ENCODE data around the gene FBXO44.

The FBXO44 gene

DNA sequence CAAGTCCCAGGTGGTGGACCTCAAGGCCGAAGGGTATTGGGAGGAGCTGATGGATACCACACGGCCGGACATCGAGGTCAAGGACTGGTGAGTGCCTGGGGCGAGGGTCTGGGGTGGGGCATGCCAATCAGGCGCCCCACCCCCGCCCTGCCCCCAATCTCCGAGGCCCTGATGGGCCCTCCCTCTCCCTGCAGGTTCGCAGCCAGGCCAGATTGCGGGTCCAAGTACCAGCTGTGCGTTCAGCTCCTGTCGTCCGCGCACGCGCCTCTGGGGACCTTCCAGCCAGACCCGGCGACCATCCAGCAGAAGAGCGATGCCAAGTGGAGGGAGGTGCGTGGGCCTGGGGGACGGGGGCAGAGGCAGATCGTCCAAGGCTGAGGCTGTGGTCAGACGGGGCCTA is 3.9 kb downstream of the FBXO44 start:
- Mint-ChIP-seq H3K27ac (no peak overlapping the region), H3K9me3 (no peaks in the 10 kb centered on the region), H3K4me1 (peaks cover 4 to 19% of the 10 kb centered on the region in 2 donors), H3K36me3 (peaks cover 18 to 21% of the 10 kb centered on the region in 2 donors), H3K4me3 (no peak overlapping the region), H3K27me3 (no peaks in the 10 kb centered on the region)
- DNase-seq (no peak), ATAC-seq (replicated peaks) (no peak)

DNA sequence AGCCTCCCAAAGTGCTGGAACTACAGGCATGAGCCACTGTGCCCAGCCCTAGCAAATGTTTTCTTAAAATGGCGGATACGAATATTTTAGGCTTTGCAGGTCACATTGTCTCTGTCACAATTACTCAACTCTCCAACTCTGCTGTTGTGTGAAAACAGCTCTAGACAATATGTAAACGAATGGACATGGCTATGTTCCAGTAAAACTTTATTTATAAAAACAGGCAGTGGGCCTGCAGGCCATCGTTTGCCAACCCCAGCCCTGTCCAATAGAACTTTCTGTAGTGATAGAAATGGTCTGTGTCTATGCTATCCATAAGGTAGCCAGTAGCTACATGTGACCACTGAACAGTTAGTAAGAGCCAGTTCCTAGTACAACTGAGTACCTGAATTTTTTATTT is 5.1 kb downstream of the FBXO44 start:
- ATAC-seq (replicated peaks): no peak
- Mint-ChIP-seq H3K4me3 (no peak overlapping the region), H3K27ac (no peak overlapping the region), H3K27me3 (no peaks in the 10 kb centered on the region), H3K4me1 (peaks cover 4 to 23% of the 10 kb centered on the region in 2 donors), H3K9me3 (no peaks in the 10 kb centered on the region), H3K36me3 (peaks cover 18 to 21% of the 10 kb centered on the region in 2 donors)
- no peak for DNase-seq

DNA sequence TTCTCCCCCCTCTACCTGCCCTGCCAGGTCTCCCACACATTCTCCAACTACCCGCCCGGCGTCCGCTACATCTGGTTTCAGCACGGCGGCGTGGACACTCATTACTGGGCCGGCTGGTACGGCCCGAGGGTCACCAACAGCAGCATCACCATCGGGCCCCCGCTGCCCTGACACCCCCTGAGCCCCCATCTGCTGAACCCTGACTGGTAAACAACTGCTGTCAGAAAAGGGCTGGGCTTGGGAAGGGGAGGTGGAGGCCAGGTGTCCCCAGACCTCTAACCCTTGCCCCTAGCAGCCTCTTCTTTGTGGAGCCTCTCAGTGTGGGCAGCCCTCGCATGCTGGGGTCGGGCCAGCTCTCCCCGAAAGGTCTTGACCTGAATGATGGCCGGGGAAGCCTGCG is 6.4 kb downstream of the FBXO44 start:
- ATAC-seq (replicated peaks) (no peak), DNase-seq (no peak)
- Mint-ChIP-seq H3K27ac (no peak overlapping the region), H3K36me3 (peaks cover 18 to 21% of the 10 kb centered on the region in 2 donors), H3K27me3 (no peaks in the 10 kb centered on the region), H3K9me3 (no peaks in the 10 kb centered on the region), H3K4me3 (no peak overlapping the region), H3K4me1 (peaks cover 1 to 18% of the 10 kb centered on the region in 2 donors)

DNA sequence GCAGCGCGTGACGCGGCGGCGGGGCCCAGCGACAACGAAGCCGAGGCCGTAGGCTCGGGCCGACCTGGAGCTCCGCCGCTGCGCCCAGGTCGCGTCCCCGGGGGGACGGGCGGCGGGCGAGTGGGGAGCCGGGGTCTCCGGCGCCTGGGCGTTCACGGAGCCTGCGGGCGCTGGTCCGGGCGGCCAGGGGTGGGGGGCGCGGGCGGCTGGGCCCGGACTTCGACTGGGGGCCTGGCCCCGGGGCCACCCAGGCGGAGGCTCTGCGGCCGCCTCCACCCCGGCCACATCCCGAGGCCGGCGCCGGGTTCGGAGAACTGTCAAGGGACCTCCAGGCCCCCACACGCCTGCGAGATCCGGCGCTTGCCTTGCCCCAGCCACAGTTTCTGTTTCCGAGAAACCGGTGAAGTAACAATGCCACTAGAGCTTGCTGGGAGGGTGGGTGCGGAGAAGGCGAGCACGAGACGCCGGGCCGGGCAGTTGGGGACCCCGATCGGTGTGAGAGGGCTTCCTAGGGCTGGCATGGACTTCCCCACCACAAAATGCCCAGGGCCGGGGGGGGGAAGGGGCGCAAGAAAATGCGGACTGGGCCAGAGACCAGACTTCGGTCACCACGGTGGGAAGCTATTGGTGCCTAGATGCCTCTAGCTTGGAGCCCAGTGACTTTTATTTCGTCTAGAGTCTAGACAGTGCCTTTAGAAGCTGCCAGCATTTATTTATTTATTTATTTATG is 9.8 kb downstream of the FBXO44 start:
- H3K27ac Mint-ChIP-seq: peak overlapping the region; percentile 37
- H3K9me3 Mint-ChIP-seq: no peaks in the 10 kb centered on the region
- peak; percentile 50 for DNase-seq
- peaks cover 16 to 25% of the 10 kb centered on the region in 2 donors for H3K36me3 Mint-ChIP-seq
- H3K4me1 Mint-ChIP-seq: peaks cover 1 to 23% of the 10 kb centered on the region in 2 donors
- peak; percentile 73 to 75 for ATAC-seq (replicated peaks)
- H3K4me3 Mint-ChIP-seq: peak overlapping the region; percentile 78 to 84
- no peaks in the 10 kb centered on the region for H3K27me3 Mint-ChIP-seq

DNA sequence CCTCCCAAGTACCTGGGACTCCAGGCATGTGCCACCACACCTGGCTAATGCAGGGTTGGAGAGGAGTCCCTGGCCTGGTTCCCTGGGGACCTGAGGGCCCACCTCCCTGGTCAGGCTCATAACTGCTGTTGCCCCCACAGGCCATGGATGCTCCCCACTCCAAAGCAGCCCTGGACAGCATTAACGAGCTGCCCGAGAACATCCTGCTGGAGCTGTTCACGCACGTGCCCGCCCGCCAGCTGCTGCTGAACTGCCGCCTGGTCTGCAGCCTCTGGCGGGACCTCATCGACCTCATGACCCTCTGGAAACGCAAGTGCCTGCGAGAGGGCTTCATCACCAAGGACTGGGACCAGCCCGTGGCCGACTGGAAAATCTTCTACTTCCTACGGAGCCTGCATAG is 13.8 kb downstream of the FBXO44 start:
- Mint-ChIP-seq H3K27me3 (no peaks in the 10 kb centered on the region), H3K27ac (no peak overlapping the region), H3K36me3 (peaks cover 16 to 20% of the 10 kb centered on the region in 2 donors), H3K4me1 (peaks cover 9 to 30% of the 10 kb centered on the region in 2 donors), H3K9me3 (no peaks in the 10 kb centered on the region), H3K4me3 (no peak overlapping the region)
- ATAC-seq (replicated peaks): no peak
- no peak for DNase-seq

DNA sequence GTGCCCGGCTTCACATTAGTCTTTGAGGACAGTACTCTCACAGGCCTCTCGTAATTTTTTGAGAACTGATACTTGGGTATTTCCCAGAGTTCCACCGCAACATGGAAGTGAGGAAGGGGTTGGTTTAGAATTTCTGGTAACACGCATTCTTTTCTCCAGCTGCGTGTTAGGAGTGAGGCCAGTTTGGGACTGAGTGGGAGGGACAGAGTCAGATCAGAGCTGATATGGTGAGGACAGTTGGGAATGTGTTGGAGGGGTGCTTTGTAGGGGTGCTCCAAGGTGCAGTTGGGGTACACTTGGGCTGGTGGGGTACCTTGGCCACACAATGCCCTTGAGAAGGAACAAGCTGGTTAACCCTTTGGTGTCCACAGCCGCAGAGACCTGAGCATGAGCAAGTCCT is 16.1 kb downstream of the FBXO44 start:
- no peak overlapping the region for H3K4me3 Mint-ChIP-seq
- DNase-seq: peak; percentile 47
- ATAC-seq (replicated peaks): peak; percentile 81 to 86
- H3K9me3 Mint-ChIP-seq: no peaks in the 10 kb centered on the region
- H3K27me3 Mint-ChIP-seq: no peaks in the 10 kb centered on the region
- H3K36me3 Mint-ChIP-seq: peaks cover 30 to 34% of the 10 kb centered on the region in 2 donors
- H3K27ac Mint-ChIP-seq: no peak overlapping the region
- peaks cover 9 to 23% of the 10 kb centered on the region in 2 donors for H3K4me1 Mint-ChIP-seq

DNA sequence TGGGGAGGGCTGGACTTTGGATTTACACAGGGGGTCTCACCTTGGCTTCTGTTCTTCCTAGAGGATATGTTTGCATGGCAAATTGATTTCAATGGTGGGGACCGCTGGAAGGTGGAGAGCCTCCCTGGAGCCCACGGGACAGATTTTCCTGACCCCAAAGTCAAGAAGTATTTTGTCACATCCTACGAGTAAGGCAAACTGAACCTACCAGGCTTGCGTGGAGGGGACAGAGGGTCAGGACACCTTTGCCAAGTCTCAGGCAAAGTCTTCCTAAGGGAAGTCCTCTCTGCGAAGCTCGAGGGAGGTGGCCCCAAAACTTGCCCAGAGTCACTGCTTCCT is 16.5 kb downstream of the FBXO44 start:
- Mint-ChIP-seq H3K4me3 (no peak overlapping the region), H3K27me3 (no peaks in the 10 kb centered on the region), H3K4me1 (peaks cover 9 to 19% of the 10 kb centered on the region in 2 donors), H3K9me3 (no peaks in the 10 kb centered on the region), H3K27ac (no peak overlapping the region), H3K36me3 (peaks cover 34 to 38% of the 10 kb centered on the region in 2 donors)
- DNase-seq: no peak
- ATAC-seq (replicated peaks): no peak

DNA sequence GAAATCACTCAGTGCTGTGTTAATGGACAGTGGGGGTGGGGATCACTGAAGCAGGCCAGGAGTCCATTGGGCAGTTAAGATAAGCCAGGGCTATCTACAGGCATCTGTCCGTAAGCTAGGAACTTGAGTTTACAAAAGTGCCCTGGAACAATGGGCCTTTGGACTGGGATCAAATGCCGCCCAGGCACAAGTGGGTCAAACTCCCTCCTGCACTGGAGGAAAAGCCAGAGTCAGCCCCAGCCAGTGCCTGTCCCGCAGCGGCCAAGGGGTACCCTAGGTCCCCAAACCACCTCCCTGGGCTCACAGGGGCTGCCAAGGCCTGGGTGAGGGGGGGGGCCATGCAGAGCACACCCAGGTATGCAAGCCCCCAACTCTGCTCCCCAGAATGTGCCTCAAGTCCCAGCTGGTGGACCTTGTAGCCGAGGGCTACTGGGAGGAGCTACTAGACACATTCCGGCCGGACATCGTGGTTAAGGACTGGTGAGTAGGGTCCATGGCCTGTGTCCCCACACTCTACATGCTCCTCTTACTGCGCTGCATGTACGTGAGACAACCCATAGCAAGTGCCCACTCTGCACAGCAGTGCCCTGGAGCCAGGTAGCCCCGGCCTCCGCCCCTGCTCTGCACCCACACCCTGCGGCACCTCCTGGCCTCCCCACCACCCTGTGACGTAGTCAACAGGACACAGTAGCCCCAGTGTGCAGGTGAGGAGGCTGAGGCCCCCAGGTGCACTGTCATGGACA is 17.0 kb downstream of the FBXO44 start:
- ATAC-seq (replicated peaks): no peak
- H3K4me3 Mint-ChIP-seq: no peak overlapping the region
- H3K36me3 Mint-ChIP-seq: peaks cover 34 to 38% of the 10 kb centered on the region in 2 donors

DNA sequence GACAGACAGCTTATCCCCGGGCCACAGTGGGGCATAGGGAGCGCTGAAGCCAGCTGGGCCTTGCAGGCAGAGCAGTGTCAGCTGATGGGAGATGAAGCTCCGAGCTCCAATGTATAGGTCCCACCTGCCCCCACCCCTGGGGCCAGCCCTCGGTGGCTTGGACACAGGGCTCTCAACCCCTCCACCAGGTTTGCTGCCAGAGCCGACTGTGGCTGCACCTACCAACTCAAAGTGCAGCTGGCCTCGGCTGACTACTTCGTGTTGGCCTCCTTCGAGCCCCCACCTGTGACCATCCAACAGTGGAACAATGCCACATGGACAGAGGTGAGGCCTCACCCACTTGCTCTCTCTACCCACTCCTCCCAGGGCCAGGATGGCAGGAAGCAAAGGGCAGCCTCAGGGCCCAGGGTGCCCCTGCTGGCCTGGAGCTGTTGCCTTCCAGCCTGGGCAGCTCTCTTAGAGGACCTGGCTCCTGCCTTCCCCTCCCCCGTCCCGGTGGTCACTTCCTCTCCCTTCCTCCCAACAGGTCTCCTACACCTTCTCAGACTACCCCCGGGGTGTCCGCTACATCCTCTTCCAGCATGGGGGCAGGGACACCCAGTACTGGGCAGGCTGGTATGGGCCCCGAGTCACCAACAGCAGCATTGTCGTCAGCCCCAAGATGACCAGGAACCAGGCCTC is 18.6 kb downstream of the FBXO44 start:
- Mint-ChIP-seq H3K27me3 (no peaks in the 10 kb centered on the region), H3K4me3 (no peak overlapping the region), H3K27ac (no peak overlapping the region), H3K4me1 (peaks cover 9 to 19% of the 10 kb centered on the region in 2 donors), H3K36me3 (peaks cover 34 to 35% of the 10 kb centered on the region in 2 donors), H3K9me3 (no peaks in the 10 kb centered on the region)
- DNase-seq (no peak), ATAC-seq (replicated peaks) (no peak)

More for the DNA sequence above, 17.0 kb downstream of the FBXO44 start:
- H3K4me1 Mint-ChIP-seq: peaks cover 9 to 19% of the 10 kb centered on the region in 2 donors
- H3K27me3 Mint-ChIP-seq: no peaks in the 10 kb centered on the region
- DNase-seq: no peak
- no peak overlapping the region for H3K27ac Mint-ChIP-seq
- no peaks in the 10 kb centered on the region for H3K9me3 Mint-ChIP-seq

DNA sequence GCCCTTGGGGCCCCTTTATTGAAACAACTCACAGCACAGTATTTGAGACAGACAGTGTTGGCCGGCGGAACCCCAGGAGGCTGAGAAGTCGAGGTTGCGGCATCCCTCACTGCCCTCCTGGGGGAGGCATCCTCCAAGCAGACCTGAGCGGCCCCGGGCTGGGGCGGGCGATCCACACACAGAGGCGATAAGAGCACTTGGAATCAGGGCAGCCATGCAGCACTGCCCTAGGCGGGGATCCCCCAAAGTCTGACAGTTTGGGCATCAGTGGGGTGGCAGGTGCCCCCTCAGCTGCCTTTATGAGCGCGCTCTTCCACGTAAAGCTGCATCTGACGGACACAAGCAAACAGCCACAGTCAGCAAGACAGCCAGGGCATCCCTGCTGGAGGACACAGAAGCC is 19.8 kb downstream of the FBXO44 start:
- peaks cover 12 to 16% of the 10 kb centered on the region in 2 donors for H3K4me1 Mint-ChIP-seq
- DNase-seq (no peak), ATAC-seq (replicated peaks) (no peak)
- H3K27me3 Mint-ChIP-seq: no peaks in the 10 kb centered on the region
- H3K36me3 Mint-ChIP-seq: peaks cover 29 to 30% of the 10 kb centered on the region in 2 donors
- H3K9me3 Mint-ChIP-seq: no peaks in the 10 kb centered on the region
- no peak overlapping the region for H3K4me3 Mint-ChIP-seq
- no peak overlapping the region for H3K27ac Mint-ChIP-seq

DNA sequence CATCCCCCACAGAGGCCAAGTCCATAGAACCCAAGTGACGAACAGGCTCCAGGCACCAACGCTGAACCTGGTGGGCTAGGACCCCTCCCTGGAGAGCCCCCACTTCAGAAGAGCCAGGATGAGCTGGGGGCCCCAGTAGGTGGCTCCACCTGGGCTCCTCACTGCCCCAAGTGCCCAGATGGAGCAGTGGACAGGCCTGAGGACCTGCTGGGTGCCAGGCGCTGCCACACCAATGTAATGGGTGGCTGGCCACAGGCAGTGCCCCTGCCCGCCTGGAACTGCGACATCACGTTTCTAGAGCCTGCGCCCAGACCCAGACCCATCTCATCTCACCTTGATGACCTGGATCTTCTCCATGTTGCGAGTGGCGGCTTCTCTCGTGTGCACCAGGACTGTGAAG is 20.6 kb downstream of the FBXO44 start:
- Mint-ChIP-seq H3K27me3 (no peaks in the 10 kb centered on the region), H3K9me3 (no peaks in the 10 kb centered on the region), H3K27ac (no peak overlapping the region), H3K36me3 (peaks cover 26 to 30% of the 10 kb centered on the region in 2 donors), H3K4me3 (peak overlapping the region in 1 of 2 donors; percentile 14), H3K4me1 (peaks cover 14 to 19% of the 10 kb centered on the region in 2 donors)
- DNase-seq (no peak), ATAC-seq (replicated peaks) (no peak)

DNA sequence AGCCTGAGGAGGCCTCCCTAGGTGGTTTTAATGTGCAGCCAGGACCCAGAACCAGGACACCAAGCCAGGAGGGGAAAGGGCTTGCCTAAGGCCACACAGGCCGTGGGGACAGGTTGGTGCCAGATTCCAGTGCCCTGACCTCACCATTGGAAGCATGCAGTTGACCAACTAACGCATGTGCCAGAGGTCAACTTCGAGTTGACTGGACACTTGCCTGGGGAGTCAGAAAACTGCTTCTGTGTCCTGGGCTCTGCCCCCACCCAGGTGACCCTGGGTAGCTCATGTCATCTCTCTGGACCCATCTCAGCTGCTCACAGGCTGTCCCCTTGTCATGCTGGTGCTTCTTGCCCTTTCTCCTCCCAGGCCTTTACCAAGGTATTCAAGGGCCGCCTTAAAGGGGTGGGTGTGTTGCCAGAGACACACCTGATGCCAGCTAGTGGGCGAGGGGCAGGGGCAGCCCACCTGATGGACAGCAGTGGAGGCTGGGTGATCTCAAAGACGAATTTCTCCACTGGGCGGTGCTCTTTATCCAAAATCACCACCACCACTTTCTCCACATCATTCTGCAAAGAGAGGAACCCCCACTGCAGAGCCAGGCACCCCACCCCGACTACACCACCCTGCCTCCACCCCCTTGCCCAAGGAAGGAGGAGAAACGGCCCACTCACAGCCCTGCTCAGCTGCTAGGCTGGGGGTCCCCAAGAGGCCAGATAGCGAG is 21.9 kb downstream of the FBXO44 start:
- Mint-ChIP-seq H3K9me3 (no peaks in the 10 kb centered on the region), H3K36me3 (peaks cover 24 to 26% of the 10 kb centered on the region in 2 donors), H3K4me1 (peaks cover 10 to 15% of the 10 kb centered on the region in 2 donors), H3K27ac (no peak overlapping the region), H3K4me3 (no peak overlapping the region), H3K27me3 (no peaks in the 10 kb centered on the region)
- ATAC-seq (replicated peaks) (no peak), DNase-seq (no peak)

DNA sequence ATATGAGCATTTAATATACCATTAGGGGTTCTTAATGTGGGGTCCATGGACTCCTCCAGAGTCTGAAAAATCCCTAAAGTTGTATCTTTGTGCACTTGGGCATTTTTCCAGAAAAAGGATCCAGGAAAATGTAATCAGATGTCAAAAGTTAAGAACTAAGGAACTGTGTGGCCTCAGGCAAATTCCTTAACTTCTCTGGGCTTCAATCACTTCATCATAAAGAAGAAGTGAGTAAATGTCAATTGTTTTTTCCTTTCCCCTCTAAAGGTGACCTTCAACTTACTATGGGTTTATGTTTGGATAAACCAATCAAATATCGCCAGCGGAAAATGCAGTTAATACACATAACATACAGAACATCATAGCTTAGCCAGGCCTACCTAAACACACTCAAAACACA is 23.8 kb downstream of the FBXO44 start:
- H3K27ac Mint-ChIP-seq: no peak overlapping the region
- H3K36me3 Mint-ChIP-seq: peaks cover 18 to 19% of the 10 kb centered on the region in 2 donors
- no peaks in the 10 kb centered on the region for H3K9me3 Mint-ChIP-seq
- DNase-seq (no peak), ATAC-seq (replicated peaks) (no peak)
- peaks cover 11 to 22% of the 10 kb centered on the region in 2 donors for H3K4me1 Mint-ChIP-seq
- no peak overlapping the region for H3K4me3 Mint-ChIP-seq
- no peaks in the 10 kb centered on the region for H3K27me3 Mint-ChIP-seq

Measured in stimulated activated naive B cell treated with anti-CD40 and anti-IgM and Interleukin-4, amounts not matched to agents 10 μg/mL and 1 μg/mL and 100 μg/mL, for 72 hours (primary cell).